Tibial artery (tissue), 4 donors: Measurements from ENCODE around the gene TFCP2.

Experiments
- DNase-seq, 2 donors: peaks; one replicate each; pipeline ENCODE4 v3.0.0-alpha.2; 2019
- H3K27ac ChIP-seq, 2 donors: fragments of 200-600 bp; sonication (generic) in 1 of 2; 1 replicate in 1 of 2; 2 replicates in 1 of 2; pipeline ENCODE4 v1.5.1; 2018 to 2019; ENCODE audit warnings: mild to moderate bottlenecking in 1 of 2
- H3K27me3 ChIP-seq, 2 donors: fragments of 200-600 bp; sonication (generic) in 1 of 2; one replicate each; pipeline versions ENCODE4 v1.5.1 to v1.6.0; 2016 to 2019
- H3K36me3 ChIP-seq, 3 donors: fragments of 200-600 bp; sonication (generic) in 2 of 3; one replicate each; pipeline ENCODE4 v1.5.1; 2016 to 2019; ENCODE audit warnings: mild to moderate bottlenecking in 2 of 3
- H3K4me1 ChIP-seq, 4 donors: fragments of 200-600 bp; sonication (generic) in 2 of 4; 1 replicate in 3 of 4; 2 replicates in 1 of 4; pipeline ENCODE4 v1.5.1; 2016 to 2019
- H3K4me3 ChIP-seq, 2 donors: fragments of 200-600 bp; sonication (generic) in 1 of 2; 1 replicate in 1 of 2; 2 replicates in 1 of 2; pipeline ENCODE4 v1.5.1; 2018 to 2019; ENCODE audit warnings: mild to moderate bottlenecking in 2 of 2
- H3K9me3 ChIP-seq, 3 donors: fragments of 200-600 bp; sonication (generic) in 1 of 3; one replicate each; pipeline ENCODE4 v1.5.1; 2016 to 2019
- intact Hi-C: fragments of 100-400 bp; cut with DNase I; formaldehyde crosslinking; loops from one replicate; pipeline ENCODE4 v1.15.0; 2023; ENCODE audit warnings: low total_unique reads
- TF ChIP-seq, protein P1 (sequence below), 2 experiments: fragments of 200-600 bp in 1 of 2; fragments of 450-650 bp in 1 of 2; IDR thresholded peaks; one replicate each; pipeline ENCODE4 v1.5.1; 2017 to 2019; ENCODE audit warnings: antibody characterized with exemption in 2 of 2, mild to moderate bottlenecking in 1 of 2, moderate library complexity in 1 of 2

TFCP2 gene

DNA sequence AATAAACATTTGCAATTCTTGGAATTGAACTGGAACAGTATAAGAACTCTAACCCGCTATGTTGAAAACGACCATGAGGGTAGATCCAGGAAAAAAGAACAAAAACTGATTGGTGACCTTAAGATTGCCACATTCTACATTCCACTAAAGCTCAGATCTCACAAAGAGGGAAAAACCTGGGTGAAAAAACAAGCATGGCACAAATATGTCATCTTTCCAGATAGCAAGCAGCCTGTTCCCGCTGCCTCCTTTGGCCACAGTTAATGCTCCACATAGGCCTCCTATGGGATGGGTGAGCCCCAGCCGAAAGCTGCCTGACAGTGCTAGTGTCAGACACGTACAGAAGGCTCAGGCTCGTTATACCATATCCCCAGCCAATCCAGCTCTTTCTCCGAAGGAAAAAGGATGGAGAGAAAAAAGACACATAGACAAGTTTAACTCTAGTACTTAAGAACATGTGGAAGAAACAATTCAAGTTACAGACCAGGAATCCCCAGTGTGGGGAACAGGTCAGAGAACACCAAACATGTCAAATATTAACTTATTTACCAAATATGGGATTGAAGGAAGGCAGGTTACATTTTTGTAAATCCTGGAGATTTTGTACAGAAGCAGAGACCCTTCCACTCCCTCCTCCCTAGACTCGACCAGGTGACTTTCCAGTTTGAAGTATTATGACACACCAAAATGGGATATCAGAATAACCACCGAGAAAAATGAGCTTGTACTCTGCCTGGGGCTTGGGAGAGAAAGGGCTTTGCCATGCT lies 110.1 kb downstream of the TFCP2 start:
- Histone ChIP-seq H3K36me3 (peaks cover 54 to 99% (median 95%) of the 10 kb centered on the region in 3 donors), H3K4me1 (no peaks in the 10 kb centered on the region), H3K27me3 (no peaks in the 10 kb centered on the region), H3K9me3 (no peaks in the 10 kb centered on the region), H3K4me3 (no peak overlapping the region), H3K27ac (no peak overlapping the region)
- TF ChIP-seq, protein P1, sequence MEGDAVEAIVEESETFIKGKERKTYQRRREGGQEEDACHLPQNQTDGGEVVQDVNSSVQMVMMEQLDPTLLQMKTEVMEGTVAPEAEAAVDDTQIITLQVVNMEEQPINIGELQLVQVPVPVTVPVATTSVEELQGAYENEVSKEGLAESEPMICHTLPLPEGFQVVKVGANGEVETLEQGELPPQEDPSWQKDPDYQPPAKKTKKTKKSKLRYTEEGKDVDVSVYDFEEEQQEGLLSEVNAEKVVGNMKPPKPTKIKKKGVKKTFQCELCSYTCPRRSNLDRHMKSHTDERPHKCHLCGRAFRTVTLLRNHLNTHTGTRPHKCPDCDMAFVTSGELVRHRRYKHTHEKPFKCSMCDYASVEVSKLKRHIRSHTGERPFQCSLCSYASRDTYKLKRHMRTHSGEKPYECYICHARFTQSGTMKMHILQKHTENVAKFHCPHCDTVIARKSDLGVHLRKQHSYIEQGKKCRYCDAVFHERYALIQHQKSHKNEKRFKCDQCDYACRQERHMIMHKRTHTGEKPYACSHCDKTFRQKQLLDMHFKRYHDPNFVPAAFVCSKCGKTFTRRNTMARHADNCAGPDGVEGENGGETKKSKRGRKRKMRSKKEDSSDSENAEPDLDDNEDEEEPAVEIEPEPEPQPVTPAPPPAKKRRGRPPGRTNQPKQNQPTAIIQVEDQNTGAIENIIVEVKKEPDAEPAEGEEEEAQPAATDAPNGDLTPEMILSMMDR (IDR thresholded peaks at IDR 0.05) = no peak
- intact Hi-C loops = no loop called here
- no peak for DNase-seq

DNA sequence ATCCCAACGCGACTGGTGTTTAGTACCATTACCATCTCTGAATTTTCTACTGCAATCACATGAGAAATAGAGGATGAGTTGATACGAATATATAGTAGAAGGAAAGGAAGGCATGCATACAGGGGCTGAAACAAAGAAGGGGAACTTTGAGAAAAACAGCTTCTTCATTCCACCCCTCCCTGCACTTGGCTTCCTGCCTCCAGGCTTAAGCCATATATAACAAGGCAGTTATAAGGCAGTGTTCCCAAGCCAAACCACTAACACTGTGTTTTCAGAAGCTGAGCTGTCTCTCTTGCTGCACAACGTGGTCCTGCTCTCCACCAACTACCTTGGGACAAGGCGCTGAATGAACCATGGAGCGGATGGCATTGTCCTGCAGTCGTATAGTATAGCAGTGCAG lies 113.8 kb downstream of the TFCP2 start:
- Histone ChIP-seq H3K4me1 (no peaks in the 10 kb centered on the region), H3K9me3 (no peaks in the 10 kb centered on the region), H3K4me3 (no peak overlapping the region), H3K27me3 (no peaks in the 10 kb centered on the region), H3K36me3 (peaks cover 48 to 99% (median 91%) of the 10 kb centered on the region in 3 donors), H3K27ac (no peak overlapping the region)
- TF ChIP-seq, protein P1 (IDR thresholded peaks at IDR 0.05) = no peak
- DNase-seq = no peak
- intact Hi-C loops = no loop called here

DNA sequence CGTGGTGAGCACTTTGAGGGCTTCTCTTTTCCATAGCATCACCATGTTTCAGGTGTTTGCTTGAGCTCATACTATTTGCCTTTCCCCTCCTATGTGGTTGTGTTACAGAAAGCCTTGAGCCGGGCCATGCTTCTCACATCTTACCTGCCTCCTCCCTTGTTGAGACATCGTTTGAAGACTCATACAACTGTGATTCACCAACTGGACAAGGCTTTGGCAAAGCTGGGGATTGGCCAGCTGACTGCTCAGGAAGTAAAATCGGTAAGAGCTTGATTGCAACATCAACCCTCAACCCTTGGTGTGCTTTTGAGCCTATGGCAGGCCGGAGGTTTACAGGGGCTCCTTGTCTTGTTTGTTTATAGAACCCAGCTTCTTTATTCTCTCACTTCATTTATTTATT lies 116.7 kb downstream of the TFCP2 start:
- Histone ChIP-seq H3K27me3 (no peaks in the 10 kb centered on the region), H3K4me1 (no peaks in the 10 kb centered on the region), H3K27ac (no peak overlapping the region), H3K4me3 (no peak overlapping the region), H3K36me3 (peaks cover 55 to 99% (median 86%) of the 10 kb centered on the region in 3 donors), H3K9me3 (no peaks in the 10 kb centered on the region)
- peak in 1 of 2 donors; percentile 36 for DNase-seq
- intact Hi-C loops = no loop called here
- TF ChIP-seq, protein P1 (IDR thresholded peaks at IDR 0.05) = no peak

DNA sequence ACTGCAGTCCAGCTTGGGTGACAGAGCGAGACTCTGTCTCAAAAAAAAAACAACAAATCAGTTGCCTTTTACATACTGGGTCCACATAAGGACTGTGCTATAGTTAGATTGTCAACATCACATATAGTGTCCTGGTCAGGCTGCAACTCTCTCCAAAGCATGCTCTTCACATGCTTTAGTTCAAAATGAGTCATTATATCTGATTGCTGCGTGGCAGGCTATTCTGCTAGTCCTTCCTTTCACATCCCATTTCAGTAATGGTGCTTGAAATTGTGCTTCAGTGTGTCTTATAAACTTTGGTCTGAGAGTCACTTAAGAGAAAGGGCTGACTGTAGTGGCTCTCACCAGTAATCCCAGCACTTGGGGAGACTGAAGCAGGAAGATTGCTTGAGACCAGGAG lies 117.9 kb downstream of the TFCP2 start:
- H3K27ac ChIP-seq = no peak overlapping the region
- H3K27me3 ChIP-seq = no peaks in the 10 kb centered on the region
- peaks cover 0 to 1% (median 0%) of the 10 kb centered on the region in 4 donors for H3K4me1 ChIP-seq
- H3K4me3 ChIP-seq = no peak overlapping the region
- DNase-seq = no peak
- TF ChIP-seq, protein P1 (IDR thresholded peaks at IDR 0.05) = no peak
- H3K9me3 ChIP-seq = no peaks in the 10 kb centered on the region
- peaks cover 55 to 89% (median 78%) of the 10 kb centered on the region in 3 donors for H3K36me3 ChIP-seq
- intact Hi-C loops = no loop called here

DNA sequence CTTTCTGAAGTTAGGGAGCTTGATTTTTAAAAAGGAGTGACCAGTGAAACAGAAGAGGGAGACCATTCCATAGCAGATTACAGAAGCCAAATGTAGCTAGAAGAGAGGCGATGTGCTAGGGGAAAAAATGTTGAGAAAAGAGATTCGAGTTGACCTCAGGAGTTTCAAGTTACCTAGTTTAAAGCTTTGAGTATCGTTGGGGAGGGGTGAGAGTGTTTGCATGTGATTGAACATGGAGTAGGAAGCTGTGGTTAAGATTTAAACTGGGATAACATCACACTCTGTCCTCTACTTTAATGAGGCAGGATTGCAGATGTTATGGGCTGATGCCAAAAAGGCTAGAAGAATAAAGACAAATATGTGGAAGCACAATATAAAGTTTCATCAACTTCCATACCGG lies 121.1 kb downstream of the TFCP2 start:
- Histone ChIP-seq H3K4me3 (no peak overlapping the region), H3K4me1 (peaks cover 0 to 24% (median 21%) of the 10 kb centered on the region in 4 donors), H3K27ac (no peak overlapping the region), H3K36me3 (peaks cover 29 to 56% (median 45%) of the 10 kb centered on the region in 3 donors), H3K9me3 (no peaks in the 10 kb centered on the region), H3K27me3 (no peaks in the 10 kb centered on the region)
- intact Hi-C loops = no loop called here
- TF ChIP-seq, protein P1 (IDR thresholded peaks at IDR 0.05) = no peak
- DNase-seq = no peak
